RKO (cell line): ENCODE results near the gene PPP2R5C.
"Not testable (repeated sequence)": the region's sequence is repeated elsewhere in the genome, so short reads cannot be mapped to it uniquely, and the experiment has no call there.

ENCODE experiments used
- DNase-seq: peaks from one replicate; pipeline ENCODE4 v3.0.0-alpha.2; 2016; ENCODE audit warnings: low spot score

Gene PPP2R5C

GRCh38 chr14:101966742-101967141, 205.2 kb downstream of the PPP2R5C start:
- peak; percentile 60 for DNase-seq

GRCh38 chr14:101968186-101968585, 206.7 kb downstream of the PPP2R5C start:
- DNase-seq = no peak

GRCh38 chr14:101969481-101969880, 208.0 kb downstream of the PPP2R5C start:
- DNase-seq = no peak

GRCh38 chr14:101970830-101971400, 209.4 kb downstream of the PPP2R5C start:
- DNase-seq = no peak

GRCh38 chr14:101971458-101971857, 209.9 kb downstream of the PPP2R5C start:
- DNase-seq = not testable (repeated sequence)

- DNase-seq = peak; percentile 100
These were observed 210.8 kb downstream of the PPP2R5C start for GRCh38 chr14:101972126-101972866.

- no peak for DNase-seq
These were observed 211.8 kb downstream of the PPP2R5C start for GRCh38 chr14:101973356-101973755.

GRCh38 chr14:101975231-101975630, 213.7 kb downstream of the PPP2R5C start:
- DNase-seq = no peak
